D721Med (cell line): Measurements from ENCODE around the gene ZNF473.

Source experiments
- DNase-seq: peaks from one replicate; pipeline ENCODE4 v3.0.0; 2011; ENCODE audit warnings: low spot score; ENCODE audit not compliant: insufficient read length
- FAIRE-seq: peaks from 2 replicates; lab custom pipeline; 2011; peaks lifted over from hg19 to GRCh38; lab: Jason Lieb, UNC
- CTCF ChIP-seq: IDR thresholded peaks from 2 replicates; pipeline ENCODE4 v1.5.1; 2012; ENCODE audit warnings: mild to moderate bottlenecking, control low read depth; ENCODE audit not compliant: insufficient read depth; ENCODE audit errors: missing control alignments

Gene ZNF473

GRCh38 chr19:50025794-50026549 lies at the start of gene ZNF473:
Gene ZNF473 (plus strand): TSS chr19:50026005. CDS start chr19:50031083, 5,078 bp downstream.
- TF ChIP-seq CTCF = no peak
- no peak for FAIRE-seq
- peak; percentile 74 for DNase-seq

- DNase-seq (no peak), FAIRE-seq (no peak)
- TF ChIP-seq CTCF = no peak
Measured at GRCh38 chr19:49976496-49976895, 49.3 kb upstream of the ZNF473 start.

GRCh38 chr19:49977076-49977475 lies 48.7 kb upstream of the ZNF473 start:
- FAIRE-seq = no peak
- TF ChIP-seq CTCF = no peak
- DNase-seq = no peak

- FAIRE-seq (no peak), DNase-seq (no peak)
- TF ChIP-seq CTCF = no peak
Measured at GRCh38 chr19:49977881-49978280, 47.9 kb upstream of the ZNF473 start.

GRCh38 chr19:49978324-49978723 lies 47.5 kb upstream of the ZNF473 start:
- no peak for FAIRE-seq
- TF ChIP-seq CTCF = no peak
- DNase-seq = no peak

GRCh38 chr19:49981603-49982593 lies 43.9 kb upstream of the ZNF473 start:
- TF ChIP-seq CTCF = no peak
- no peak for FAIRE-seq
- no peak for DNase-seq
